ENCODE results near the gene RNF20.
A peak's percentile ranks its signal among the peaks of the same experiment; 100 is the strongest.
"Not testable (repeated sequence)": the region's sequence is repeated elsewhere in the genome, so short reads cannot be mapped to it uniquely, and the experiment has no call there.

The RNF20 gene

DNA sequence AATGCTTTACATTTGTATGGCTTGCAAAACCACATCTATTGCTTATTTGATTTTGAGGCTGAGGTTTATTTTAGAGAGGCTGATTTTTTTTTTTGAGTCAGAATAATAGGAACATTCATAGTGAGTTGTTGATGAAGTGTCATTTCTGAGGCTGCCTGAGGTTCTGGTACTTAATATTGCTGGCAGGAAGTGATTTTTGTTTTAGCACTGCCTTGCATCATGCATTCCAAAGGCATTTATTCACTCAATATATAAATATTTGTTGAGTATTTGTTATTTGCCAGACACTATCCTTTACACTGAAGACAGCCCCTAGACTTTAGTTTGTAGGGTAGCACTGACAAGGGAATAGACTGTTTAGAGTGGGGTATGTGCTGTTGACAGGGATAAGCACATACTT is 2.7 kb downstream of the RNF20 start:
- DNase-seq, result no peak

DNA sequence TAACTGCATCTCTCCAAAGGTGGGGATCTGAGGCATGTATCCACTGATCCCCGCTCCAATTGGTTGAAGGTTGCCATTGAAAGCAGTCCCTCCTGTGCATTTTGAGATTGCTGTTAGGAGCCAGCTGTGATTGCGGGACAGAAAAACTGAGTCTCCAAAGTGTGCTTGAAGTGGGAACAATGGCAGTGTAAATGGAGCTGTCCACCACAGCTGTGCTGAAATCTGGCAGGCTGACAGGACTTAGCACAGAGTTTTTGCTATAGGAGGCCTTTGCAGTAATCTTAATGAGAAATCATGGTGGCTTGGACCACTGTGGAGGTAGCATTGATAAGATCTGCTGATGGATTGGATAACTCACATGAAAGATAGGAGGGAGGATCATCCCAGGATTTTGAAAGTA is 3.3 kb downstream of the RNF20 start:
- DNase-seq, result peak in 2 of 3 donors; percentile 12

DNA sequence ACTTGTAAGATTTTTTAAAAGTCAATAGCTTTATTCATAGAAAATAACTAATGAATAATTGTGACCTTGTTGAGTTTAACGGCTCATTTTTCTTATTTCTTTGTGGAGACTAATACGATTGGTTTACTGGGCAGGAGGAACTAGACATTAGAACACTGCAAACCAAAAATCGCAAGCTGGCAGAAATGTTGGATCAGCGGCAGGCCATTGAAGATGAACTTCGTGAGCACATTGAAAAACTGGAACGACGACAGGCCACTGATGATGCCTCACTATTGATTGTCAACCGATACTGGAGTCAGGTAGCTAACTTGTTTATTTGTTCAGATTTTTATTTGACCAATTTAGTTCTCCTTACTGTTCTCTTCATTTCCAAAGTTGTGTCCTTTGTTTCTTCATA is 6.4 kb downstream of the RNF20 start:
- no peak for DNase-seq

DNA sequence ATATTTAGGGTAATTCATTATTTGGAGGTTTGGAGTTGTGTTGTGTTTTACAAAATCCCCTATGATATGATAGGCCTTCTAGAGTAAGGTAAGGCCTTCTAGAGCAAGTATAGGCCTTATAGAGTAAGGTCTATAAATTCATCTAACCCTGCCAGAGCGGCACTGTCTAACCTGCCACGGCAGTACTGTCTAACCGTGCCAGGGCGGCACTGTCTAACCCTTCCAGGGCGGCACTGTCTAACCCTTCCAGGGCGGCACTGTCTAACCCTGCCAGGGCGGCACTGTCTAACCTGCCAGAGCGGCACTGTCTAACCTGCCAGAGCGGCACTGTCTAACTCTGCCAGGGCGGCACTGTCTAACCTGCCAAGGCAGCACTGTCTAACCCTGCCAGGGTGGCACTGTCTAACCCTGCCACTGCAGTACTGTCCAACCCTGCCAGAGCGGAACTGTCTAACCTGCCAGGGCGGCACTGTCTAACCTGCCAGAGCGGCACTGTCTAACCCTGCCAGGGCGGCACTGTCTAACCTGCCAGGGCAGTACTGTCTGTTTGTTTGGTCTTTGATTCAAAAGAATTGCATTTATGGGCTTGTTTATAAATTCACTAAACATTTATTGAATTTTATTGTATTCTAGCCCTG is 9.6 kb downstream of the RNF20 start:
- no peak for DNase-seq

DNA sequence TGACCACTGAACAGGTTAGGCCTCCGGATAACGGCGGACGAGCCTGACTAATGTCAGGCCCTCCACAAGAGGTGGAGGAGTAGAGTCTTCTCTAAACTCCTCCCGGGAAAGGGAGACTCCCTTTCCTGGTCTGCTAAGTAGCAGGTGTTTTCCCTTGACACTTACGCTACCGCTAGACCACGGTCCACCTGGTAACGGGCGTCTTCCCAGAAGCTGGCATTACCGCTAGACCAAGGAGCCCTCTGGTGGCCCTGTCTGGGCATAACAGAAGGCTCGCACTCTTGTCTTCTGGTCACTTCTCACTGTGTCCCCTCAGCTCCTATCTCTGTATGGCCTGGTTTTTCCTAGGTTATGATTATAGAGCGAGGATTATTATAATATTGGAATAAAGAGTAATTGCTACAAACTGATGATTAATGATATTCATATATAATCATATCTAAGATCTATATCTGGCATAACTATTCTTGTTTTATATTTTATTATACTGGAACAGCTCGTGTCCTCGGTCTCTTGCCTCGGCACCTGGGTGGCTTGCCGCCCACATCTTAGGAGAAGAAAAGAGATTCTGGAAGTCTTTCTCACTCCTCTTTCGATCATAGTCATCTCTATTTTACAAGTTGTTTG is 15.9 kb downstream of the RNF20 start:
- DNase-seq, result not testable (repeated sequence)

DNA sequence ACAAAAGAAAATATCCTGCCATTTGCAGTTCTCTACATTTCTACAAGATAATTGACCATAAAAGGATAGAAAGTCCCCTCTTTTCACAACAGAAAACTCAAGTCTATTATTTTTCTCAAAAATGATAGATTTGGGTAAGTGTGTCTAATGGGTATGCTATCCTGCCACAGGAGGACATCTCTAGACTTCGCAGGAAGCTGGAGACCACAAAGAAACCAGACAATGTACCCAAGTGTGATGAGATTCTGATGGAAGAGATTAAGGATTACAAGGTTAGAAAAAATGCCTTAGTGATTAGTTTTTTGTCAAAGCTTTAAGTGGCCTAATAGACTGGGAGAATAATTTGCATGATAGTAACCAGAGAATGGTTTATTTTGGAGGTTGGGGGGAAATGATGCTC is 28.1 kb downstream of the RNF20 start:
- DNase-seq, result no peak

DNA sequence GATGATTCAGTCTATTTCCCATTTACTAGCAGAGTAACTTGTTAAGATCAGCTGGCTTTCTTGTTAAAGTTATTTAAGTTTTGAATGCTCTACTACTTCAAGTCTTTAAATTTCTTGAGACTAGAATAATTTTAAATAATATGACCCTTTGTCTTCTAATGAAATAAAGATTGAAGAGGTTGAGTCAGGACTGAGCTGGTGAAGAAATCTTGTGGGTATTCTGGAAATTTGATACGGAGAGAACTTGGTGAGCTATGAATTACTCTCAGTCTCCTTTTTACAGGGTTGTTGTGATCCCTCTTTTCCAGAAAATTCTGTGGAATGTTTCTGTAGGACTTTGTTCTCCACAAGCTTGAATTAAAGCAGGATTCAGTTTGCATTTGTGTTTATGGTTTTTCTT is 29.3 kb downstream of the RNF20 start:
- DNase-seq, result no peak

DNA sequence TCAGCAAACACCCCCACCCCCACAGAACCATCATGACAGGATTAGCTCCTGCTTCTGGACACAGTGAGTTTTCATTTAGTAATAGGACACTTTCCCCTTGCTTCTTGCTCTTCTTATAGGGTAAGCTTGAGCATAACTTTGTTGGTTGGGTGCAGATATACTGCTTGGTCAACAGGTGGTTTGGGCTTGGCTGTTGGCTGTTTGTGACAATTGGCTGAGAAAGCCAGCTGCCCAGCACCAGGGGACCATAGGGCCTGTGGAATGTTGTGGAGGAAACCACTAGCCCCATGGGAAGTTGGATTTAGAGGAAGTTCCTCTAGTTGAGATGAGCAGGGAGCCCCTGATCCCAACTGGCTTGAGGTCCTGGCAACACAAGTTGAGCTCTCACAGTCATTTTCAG is 30.6 kb downstream of the RNF20 start:
- DNase-seq, result no peak

DNA sequence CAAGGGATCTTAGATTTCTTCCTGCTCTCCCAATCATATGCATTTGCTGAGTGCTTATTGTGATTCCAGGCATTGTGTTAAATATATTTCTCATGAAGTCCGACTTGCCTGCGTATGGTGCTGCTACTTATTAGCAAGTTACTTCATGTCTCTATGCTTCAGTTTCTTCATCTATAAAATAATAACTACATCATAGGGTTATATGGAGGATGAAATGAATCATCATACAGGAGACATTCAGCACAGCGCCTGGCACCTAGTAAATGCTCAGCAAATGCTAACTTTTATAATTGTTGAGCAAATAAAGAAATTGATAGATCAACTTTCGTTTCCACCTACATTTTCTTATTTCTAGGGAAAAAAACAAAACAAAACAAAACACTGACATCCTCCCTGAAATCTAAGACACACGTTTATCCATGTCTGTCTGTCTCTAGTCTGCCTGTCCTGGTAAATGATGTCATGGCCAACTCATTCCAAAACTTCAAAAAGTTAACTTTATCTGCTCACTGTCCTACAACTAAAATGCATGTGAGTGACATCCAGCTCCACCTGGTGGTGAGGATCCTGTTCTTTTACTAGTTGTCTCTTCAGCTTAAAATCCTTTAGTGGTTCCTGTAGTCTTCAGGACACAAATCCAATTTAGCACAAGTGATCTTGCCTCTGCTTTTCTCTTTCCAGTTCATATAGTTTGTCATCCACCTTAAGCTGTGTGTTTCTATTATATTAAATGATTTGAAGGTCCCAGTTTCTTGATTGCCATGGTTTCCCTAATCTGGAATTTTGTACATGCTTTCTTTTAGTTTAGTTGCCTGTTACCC is 33.5 kb downstream of the RNF20 start:
- peak in 2 of 3 donors; percentile 32 to 33 for DNase-seq

DNA sequence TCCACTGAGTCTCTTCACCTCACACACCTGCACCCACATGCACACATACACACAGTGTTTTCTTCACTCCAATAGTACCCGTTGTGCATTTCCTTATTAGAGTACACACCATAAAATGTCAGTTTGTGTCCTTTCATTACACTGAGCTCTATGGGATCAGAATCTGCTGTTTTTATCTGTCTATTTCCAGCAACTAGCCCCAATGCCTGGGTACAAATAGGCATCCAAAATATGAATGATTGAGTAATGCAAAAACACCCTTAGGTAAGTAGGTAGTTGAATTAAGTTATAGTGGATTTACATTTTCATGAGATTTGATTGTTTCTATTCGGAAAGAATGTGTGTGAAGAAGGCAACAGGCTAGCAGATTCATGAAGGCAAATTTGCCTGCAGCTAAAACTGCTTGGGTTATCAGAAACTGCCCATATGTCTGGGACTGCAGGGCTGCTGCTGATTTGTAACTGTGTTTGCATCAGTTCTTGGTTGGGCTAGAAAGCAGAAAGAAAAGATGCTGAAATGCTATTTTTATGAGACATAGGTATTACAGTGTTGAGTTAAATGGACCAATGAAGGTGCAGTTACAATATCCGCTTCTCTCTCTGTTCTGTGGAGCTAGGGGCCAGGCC is 34.2 kb downstream of the RNF20 start:
- no peak for DNase-seq

DNA sequence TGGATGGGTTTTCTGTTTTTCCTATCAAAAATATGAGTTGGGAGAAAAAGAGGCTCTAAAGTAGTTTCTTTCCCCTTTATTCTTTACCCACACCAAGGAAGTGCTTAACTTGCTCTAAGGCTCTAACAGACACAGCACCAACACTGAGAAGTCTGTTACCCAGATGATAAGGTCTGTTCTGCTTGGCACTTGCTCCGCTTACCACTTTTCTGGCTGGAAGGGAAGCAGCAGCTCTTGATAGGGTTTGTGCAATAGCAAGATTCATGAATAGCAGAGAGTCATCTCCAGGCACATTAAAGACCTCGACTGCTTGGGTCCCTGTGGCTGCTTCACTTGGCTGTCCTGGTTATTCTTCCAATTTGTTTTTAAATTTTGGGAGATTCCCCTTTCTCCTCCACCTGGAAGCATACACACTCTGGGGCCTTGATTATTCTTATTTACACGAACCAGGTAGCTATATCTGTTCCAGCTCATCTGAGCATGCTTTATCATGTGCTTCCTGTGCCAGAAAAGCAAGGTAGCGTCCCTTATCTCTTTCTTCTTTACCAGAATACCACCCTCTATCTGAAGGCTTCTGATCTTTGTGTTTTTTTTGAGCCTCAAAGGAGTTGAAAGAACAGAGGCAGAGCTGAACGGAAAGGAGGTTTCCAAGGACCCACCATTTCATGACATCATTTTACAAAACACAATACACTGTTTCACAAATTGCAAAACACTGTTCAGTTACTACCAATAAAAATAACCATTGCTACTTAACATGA is 36.3 kb downstream of the RNF20 start:
- DNase-seq, result no peak

DNA sequence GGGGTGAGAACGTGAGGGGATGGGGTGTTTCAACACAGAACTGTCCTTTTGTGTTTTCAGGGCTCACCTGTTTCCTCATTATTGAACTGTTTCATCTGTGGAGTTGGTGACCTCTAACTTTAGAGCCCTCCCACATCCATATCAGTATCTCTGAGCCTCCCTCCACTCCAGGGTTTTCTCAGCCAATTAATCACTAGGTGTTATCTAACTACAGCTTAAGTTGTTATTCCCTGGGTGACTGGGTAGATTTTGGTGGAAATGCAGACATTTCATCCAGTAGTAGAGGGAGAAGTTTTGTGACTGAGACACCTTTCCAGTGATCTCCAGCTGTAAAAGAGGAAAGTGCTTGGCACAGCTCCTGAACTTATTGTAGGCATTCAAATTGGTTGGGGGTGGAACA is 37.5 kb downstream of the RNF20 start:
- DNase-seq, result no peak

DNA sequence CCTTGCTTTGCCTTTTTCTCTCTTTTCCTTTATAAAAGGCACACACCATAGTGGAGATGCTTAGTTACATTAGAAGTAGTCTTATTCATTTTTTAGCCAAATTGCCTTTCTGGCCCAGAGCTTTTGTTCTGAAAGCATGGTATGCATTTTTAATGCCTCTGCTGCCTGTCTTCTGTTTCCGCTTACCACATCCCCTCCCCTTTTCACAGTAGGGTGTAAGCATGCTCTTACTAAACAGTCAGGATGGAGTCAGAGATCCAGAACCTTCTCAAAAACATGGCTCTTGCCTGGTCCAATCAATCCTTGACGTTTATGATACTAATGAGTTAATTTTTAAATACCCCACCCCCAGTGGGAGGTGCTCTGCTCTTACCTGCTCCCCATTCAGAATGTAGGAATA is 38.7 kb downstream of the RNF20 start:
- no peak for DNase-seq

DNA sequence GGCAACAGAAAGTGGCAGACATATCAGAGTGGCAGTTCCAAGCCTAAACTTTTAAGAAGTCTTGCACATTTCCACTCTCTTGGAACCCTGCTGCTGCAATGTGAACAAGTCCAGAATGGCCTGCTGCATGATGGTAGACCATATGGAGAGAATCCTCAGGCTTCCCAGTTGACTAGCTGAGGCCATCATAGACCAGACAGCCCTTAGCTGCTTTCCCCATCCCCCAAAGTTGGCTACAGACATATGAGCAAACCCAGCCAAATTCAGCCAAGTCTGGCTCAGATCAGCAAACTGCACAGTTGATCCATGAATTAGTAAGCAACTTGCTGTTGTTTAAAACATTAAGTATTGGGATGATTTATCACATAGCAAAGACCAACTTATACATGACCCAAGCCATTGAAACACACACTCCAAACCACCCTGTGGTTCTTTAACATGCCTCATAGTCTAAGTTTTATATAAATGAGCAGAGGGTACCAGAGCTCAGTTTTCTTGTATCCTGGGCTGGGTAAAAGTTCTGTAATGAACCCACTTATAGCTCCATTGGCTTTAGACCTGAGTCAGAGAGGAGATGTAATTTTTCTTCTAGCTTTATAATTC is 41.2 kb downstream of the RNF20 start:
- DNase-seq, result no peak

DNA sequence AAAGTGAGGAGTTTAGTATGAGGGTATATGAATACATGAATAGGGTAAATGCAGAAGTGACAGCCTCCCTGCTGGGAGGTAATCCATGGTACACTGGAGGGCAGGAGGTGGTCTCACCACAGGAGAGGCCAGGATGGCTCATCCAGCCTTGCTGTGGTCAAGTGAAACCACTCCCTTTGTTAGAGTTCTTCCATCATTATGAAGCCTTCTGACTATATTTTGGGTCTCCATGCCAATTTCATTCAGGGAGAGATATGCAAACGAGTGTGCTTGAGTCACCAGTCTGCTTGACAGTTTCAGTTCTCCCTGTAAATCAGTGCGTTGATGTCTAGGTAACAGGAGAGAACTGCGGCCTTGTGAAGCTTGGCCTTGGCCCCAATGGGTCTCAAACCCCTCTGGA is 44.7 kb downstream of the RNF20 start:
- peak; percentile 28 to 58 (median 57) for DNase-seq

DNA sequence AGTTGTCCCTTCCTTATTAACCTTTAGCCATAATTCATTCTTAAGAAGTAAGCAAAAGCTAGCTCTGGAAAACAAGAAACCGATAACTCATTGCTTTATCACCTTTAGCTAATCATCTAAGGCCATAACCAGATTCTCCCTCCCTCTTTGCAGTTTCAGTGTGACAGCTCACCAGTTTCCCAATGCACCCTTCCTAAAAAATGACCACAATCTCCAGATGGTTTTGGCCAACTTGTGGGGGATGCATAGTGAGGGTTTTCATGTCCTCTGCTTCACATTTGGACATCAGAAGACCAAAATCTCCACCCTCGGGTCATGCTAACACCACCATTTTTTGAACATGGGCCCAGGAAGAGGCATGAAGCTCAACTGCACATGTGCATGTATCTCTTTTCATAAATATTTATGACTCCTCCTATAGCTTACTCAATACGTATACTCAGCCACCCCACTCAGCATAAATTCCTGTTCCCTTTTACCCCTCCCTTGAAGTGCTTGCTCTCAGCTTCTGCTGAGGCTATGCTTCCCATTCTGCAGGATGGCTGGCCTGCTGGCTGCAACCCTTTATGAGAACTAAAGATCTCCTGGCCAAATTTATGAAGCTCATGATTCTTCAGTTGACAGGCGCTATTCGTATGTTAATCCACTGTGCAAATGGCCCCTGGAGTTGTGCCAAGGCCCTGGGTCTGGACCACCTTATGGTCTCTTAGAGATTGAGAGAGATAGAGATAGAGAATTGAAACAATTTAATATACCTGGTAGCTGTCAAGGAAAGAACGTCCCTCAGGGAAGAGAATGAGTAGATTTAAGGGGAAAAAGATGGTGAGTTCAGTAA is 46.3 kb downstream of the RNF20 start:
- DNase-seq, result peak; percentile 61 to 71 (median 67)

DNA sequence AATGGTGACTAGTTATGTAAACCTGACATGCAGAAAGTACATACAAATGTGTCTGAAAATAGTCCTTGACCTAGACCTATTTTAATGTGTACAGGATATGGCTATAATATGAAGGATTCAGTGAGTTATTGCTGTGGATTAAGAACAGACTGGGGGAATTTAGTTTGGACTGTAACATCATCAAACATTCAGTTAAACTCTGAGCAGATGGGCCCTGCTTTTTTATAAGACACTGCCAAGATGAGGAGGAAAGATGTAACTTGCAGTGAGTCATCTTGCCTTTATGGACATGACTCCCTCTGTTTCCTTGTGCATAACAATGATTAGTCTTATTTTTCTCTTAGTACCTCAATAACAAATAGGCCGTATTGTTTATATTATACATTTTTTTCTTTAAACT is 48.9 kb downstream of the RNF20 start:
- DNase-seq, result peak; percentile 22 to 32 (median 24)

DNA sequence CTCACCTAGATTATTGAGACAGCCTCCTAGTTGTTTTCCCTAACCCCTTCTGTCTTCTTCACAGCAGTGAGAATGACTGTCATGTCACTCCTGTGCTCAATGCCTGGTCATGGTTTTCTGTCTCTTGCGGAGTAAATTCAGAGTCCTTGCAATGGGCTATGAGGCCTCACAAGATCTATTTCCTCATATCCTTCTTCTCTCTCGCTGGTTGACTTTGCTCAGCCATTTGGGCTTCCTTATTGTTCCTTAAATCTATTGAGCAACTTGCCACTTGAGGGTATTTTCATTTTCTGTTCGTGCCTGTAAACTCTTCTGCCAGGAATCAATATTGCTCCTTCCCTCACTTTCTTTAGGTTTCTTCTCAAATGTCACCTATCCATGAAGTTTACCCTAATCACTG is 52.1 kb downstream of the RNF20 start:
- DNase-seq, result peak; percentile 81 to 93 (median 90)

DNA sequence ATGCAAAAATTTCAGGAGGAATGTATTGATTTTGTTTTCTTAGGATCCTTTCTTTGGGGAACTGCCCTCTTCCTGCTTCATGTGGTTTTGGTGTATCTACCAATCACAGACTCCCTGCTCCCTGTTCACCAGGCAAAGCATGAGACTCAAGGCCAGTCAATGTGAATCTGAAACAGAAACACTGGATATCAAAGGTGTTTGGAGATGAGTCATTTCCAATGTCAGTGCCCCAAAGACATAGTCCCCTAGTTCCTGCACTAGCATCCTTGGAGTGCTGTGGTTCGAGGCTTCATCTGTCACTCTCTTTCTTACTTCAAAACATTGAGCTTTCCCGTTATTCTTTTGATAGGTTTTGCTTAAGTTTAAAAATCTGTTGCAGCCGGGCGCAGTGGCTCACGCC is 53.0 kb downstream of the RNF20 start:
- peak; percentile 22 to 38 (median 28) for DNase-seq

DNA sequence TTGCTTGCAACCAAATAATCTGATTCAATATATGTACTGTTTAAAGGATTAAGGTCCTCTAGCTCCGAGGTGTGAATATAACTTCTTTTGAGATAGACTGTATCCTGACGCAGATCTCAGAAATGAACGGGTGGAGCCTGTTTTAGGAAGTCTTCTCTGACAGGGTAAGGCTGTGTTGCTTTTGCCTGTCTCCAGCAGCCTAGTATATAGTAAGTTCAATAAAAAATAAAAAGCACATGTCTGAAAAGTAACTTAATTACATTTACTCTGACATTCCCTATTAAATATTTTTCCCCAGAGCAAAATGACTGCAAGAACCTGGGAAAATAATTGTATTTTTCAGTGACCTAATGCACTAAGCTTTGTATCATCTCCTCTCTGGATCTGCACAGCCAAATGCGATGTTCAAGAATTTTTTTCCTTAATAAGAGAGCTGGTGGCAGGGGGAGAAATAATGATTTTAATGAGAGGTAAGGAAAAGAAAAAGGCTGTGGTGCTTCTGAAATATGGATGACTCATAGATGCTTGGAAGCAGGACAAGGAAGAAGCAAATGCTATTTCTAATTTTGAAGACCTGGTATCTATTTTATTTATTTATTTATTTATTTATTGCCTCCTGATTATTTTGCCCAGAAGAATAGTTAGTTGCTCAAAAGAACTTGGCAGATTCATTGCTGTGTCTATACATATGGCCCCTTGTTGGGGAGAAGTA is 53.8 kb downstream of the RNF20 start:
- DNase-seq, result no peak

DNA sequence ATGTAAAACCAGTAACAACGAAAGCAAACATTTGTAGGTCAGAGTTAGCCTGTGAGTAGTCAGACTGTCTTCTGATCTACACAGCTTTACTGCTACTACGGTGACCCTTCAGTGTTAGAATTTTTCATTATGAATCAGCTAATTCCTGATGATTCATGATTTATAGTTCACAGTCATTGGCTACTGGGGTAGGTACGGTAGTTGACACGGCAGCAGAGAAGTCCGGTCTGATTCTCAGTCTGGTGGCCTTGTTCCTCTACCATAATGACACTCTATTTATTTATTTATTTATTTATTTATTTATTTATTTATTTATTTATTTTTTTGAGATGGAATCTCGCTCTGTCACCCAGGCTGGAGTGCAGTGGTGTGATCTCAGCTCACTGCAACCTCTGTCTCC is 56.4 kb downstream of the RNF20 start:
- DNase-seq, result not testable (repeated sequence)

All from suppressor macrophage treated with lipopolysaccharide for 1 hour (primary cell).